ENCODE results near the gene DNASE1L2.

Gene DNASE1L2, protein sequence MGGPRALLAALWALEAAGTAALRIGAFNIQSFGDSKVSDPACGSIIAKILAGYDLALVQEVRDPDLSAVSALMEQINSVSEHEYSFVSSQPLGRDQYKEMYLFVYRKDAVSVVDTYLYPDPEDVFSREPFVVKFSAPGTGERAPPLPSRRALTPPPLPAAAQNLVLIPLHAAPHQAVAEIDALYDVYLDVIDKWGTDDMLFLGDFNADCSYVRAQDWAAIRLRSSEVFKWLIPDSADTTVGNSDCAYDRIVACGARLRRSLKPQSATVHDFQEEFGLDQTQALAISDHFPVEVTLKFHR

DNA sequence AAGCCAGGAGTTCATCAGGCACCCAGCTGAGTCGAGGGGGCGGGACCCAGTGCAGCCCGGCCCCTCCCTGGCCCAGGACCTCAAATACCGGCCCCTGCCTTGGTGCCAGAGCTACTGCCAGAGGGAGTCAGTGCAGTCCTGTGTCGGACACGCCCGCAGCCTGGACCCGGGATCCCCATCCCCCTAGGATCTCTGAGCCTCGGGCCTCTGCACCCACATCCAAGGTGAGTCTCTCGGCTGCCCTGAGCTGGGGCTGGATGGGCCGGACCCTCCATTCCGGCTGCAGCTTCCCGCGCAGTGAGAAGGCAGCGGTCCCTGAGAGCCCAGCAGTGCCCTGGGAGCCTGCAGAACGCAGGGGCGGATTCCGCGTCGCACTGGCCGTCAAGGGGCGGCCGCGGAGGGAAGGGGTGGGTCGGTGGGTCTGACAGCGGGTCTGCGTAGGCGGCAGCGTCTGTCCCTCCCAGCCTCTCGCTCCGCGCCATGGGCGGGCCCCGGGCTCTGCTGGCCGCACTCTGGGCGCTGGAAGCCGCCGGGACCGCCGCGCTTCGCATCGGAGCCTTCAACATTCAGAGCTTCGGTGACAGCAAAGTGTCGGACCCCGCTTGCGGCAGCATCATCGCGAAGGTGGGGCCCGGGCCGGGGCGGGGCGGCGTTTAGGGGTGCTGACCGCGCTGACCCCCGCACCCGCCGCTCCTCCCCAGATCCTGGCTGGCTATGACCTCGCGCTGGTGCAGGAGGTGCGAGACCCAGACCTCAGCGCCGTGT, at the start of gene DNASE1L2:
Gene DNASE1L2 (plus strand): TSS at position 108 of the 765 bp plus-strand sequence. CDS start 373 bp downstream, at position 481.
- no peak for TF ChIP-seq JUND (IDR thresholded peaks at IDR 0.05; ENCODE audit: low read depth)
- in situ Hi-C loops (cut with HindIII; ENCODE audit: low pct_unique_long_range_greater_than_20kb, low sequenced_read_pairs) = no loop called here
- DNase-seq (ENCODE audit: low read depth in 1 of 2, low spot score in 1 of 2) = no peak

DNA sequence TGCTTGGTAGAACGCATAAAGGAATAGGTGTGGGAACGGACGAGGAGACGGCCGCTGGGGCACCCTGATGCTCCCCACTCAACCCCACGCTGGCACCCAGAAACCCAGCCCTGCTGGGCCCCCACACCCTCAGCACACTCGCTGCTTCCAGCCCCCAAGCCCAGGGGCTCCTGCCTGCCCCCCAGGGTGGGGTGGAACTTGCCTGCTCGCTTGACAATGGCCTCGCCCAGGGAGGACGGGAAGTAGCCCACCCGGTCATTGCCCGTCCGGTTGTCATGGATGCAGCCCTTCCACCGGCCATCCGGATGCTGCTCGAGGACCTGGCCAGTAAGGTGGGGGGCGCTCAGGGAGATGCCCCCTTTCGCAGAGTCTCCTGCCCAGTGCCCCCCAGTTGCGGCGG, 49.7 kb upstream of the DNASE1L2 start:
- in situ Hi-C loops (cut with HindIII; ENCODE audit: low pct_unique_long_range_greater_than_20kb, low sequenced_read_pairs) = no loop called here
- no peak for TF ChIP-seq JUND (IDR thresholded peaks at IDR 0.05; ENCODE audit: low read depth)
- DNase-seq (ENCODE audit: low read depth in 1 of 2, low spot score in 1 of 2) = no peak

DNA sequence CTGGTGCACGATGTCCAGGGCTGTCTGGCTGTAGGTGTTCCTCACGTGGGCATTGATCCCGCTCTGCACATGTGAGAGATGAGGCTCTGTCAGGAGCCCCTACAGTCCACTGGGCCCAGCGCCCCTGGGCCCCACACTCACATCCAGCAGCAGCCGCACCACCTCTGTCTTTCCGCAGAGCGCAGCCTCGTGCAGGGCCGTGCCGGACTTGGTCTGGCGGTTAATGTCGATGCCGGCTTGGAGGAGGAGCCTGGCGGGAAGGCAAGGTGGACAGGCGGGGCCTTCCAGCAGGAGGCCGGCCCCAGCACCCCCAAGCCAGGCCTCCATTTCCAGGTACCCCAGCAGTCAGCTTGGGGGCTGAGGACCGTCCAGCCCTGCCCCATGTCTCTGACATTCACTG, 49.0 kb upstream of the DNASE1L2 start:
- no peak for DNase-seq (ENCODE audit: low read depth in 1 of 2, low spot score in 1 of 2)
- TF ChIP-seq JUND (IDR thresholded peaks at IDR 0.05; ENCODE audit: low read depth) = no peak
- in situ Hi-C loops (cut with HindIII; ENCODE audit: low pct_unique_long_range_greater_than_20kb, low sequenced_read_pairs) = no loop called here

DNA sequence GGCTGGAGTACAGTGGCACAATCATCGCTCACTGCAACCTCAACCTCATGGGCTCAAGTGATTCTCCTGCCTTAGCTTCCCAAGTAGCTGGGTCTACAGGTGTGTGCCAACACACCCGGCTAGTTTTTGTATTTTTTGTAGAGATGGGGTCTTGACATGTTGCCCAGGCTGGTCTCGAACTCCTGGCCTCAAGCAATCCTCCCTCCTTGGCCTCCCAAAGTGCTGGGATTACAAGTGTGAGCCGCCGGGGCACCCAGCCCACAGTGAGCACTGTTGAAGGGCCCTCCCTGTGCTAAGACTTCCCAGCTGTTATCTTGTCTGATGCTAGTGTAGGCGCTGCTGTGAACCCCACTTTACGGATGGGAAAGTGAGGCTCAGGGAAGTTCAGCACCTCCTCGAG, 47.8 kb upstream of the DNASE1L2 start:
- no peak for DNase-seq (ENCODE audit: low read depth in 1 of 2, low spot score in 1 of 2)
- in situ Hi-C loops (cut with HindIII; ENCODE audit: low pct_unique_long_range_greater_than_20kb, low sequenced_read_pairs) = no loop called here
- TF ChIP-seq JUND (IDR thresholded peaks at IDR 0.05; ENCODE audit: low read depth) = no peak

DNA sequence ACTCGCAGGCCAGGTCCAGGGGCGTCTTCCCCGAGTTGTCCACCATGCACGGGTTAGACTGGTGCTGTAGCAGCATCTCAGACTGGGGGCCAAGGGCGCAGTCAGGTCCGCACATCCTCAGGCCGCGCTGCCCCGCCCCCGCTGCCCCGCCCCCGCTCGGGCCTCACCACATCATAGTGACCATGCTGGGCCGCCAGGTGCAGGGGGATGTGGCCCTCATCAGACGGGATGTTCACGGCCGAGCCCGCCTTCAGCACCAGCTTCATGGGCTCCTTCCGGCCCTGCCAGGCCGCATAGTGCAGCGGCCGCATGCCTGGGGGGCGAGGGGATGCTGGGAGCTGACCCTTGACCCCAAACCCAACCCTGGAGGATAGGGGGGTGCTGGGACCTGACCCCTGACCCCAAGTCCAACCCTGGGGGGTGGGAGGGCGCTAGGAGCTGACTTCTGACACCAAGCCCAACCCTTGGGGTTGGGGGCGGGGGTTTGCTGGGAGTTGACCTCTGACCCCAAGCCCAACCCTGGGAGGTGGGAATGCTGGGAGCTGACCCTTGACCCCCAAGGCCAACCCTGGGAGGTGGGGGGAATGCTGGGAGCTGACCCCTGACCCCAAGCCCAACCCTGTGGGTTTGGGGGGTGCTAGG, 46.9 kb upstream of the DNASE1L2 start:
- DNase-seq (ENCODE audit: low read depth in 1 of 2, low spot score in 1 of 2) = no peak
- in situ Hi-C loops (cut with HindIII; ENCODE audit: low pct_unique_long_range_greater_than_20kb, low sequenced_read_pairs) = no loop called here
- TF ChIP-seq JUND (IDR thresholded peaks at IDR 0.05; ENCODE audit: low read depth) = no peak

DNA sequence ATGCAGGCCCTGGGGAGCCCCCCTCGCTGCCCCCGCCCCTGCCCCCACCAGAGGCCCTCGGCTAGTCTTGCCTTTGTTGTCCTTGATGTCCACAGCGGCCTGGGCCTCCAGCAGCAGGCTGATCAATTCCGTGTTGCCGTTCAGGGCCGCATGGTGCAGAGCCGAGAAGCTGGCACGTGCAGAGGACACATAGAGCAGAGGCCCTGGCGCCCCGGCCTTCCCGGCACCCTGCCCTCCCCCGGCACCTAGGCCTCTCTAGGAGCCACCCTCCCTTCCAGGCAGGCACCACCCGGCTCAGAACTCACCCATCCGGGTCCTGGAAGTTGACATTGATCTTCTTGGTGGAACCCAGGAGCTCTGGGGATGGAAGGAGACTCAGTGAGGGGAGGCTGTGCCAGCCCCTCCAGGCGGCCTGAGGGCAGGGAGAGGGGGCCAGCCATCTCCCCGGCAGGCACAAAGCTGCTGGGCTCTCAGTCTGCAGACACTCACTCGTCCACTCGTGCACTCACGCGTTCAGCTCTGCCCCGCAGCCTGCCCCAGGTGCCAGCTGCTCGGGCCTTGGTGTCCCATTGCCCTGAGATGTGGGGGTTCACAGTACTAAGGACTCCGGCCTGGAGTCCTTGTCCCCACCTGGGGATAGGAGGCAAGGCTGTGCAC, 46.1 kb upstream of the DNASE1L2 start:
- in situ Hi-C loops (cut with HindIII; ENCODE audit: low pct_unique_long_range_greater_than_20kb, low sequenced_read_pairs) = no loop called here
- no peak for TF ChIP-seq JUND (IDR thresholded peaks at IDR 0.05; ENCODE audit: low read depth)
- DNase-seq (ENCODE audit: low read depth in 1 of 2, low spot score in 1 of 2) = no peak

DNA sequence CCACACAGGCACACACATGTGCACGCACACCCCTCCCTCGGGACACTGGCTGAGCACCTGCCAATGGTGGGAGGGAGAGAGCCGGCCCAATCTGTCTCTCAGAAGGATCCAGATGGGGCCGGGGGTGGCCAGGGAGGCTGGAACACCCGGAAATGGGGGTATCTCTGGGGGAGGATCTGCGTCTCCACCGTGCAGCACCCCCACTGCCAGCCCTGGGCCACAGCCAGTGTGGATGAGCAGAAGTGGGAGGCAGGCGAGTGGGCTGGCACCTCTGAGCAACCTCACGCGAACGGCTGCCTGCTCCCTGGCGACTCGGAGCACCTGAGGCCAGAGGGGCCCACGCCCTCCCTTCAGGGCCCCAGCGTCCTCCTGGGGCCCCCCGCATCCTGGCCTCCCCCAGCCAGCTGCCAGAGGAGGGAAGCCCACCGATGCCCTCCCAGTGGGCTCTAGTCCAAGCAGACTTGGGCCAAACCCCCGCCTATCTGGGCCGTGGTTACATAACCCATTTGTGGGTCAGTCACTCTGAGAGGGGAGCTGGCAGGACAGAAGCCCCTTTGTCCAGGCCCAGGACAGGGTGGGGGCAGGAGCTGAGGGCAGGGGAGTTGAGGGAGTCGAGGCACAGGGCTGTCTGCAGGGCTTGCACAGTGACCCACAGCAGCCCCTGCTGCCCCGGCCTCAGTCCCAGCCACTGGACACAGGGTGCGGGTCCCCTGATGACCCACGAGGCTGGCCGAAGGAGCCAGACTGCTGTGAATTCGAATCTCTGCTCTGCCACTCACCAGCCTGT, 45.4 kb upstream of the DNASE1L2 start:
- in situ Hi-C loops (cut with HindIII; ENCODE audit: low pct_unique_long_range_greater_than_20kb, low sequenced_read_pairs) = no loop called here
- TF ChIP-seq JUND (IDR thresholded peaks at IDR 0.05; ENCODE audit: low read depth) = no peak
- DNase-seq (ENCODE audit: low read depth in 1 of 2, low spot score in 1 of 2) = no peak

DNA sequence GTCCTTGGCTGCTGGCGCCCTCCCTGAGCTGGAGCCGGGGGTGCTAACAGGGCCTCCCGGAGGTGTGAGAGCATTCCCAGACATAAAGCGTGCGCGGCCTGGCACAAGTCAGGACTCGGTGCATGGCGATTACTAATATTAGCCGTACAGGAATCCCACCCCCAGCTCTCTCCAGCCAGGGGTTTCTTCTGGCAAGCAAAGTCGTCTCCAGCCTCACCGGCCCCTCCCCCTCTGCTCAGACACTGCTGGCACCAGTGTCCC, 44.9 kb upstream of the DNASE1L2 start:
- in situ Hi-C loops (cut with HindIII; ENCODE audit: low pct_unique_long_range_greater_than_20kb, low sequenced_read_pairs) = no loop called here
- no peak for TF ChIP-seq JUND (IDR thresholded peaks at IDR 0.05; ENCODE audit: low read depth)
- no peak for DNase-seq (ENCODE audit: low read depth in 1 of 2, low spot score in 1 of 2)

DNA sequence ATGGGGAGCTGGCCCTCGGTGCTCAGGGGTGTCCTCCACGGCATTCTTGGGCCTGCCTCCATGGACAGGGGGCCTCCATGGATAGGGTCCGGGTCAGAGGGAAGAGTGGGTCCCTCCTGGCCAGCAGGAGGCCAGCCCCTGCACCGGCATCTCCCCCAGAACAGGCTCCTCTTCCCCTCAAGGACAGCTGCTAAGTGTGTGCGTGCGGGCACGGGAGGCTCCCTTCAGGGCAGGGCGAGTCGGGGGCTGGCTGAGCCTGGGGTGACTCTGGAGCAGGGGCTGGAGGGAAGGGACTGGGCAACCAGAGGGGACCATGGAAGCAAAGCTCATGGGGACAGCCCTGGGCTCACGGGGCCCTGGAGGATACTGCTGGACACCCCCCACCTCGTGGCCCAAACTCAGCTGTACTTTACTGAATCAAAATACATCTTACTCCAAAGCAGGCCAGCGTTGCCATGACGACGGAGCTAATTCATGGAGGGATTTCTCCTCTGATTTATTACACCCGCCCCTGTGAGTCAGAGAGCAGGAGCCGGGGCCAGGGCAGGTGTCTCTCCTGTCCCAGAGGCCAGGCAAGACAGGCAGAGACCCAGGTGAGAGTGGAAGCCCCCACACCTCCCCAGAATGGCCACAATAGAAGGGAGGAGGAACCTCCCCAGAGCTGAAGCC, 41.9 kb upstream of the DNASE1L2 start:
- no peak for DNase-seq (ENCODE audit: low read depth in 1 of 2, low spot score in 1 of 2)
- in situ Hi-C loops (cut with HindIII; ENCODE audit: low pct_unique_long_range_greater_than_20kb, low sequenced_read_pairs) = no loop called here
- TF ChIP-seq JUND (IDR thresholded peaks at IDR 0.05; ENCODE audit: low read depth) = no peak

DNA sequence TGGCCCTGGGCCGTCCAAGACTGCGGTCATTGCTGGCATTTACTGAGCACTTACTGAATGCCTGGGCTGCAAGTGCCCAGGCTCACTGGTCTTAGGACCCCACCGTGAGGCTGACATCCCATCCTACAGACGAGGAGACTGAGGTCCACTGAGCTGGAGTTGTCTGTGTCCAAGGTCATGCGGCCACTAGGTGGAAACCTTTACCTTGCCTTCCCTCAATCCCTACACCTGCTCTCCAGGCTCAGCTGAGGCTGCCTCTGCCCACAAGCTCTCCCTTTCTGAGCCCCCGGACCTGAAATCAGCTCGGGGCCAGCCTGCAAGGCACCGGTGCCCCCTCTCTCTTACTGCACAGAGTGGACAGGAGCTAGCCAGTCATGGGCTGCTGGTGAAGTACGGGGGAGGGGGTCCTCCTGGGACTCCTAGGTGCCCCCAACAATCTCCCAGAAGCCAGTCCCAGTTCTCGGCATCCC, 41.4 kb upstream of the DNASE1L2 start:
- in situ Hi-C loops (cut with HindIII; ENCODE audit: low pct_unique_long_range_greater_than_20kb, low sequenced_read_pairs) = no loop called here
- no peak for TF ChIP-seq JUND (IDR thresholded peaks at IDR 0.05; ENCODE audit: low read depth)
- peak; percentile 85 to 93 for DNase-seq (ENCODE audit: low read depth in 1 of 2, low spot score in 1 of 2)

DNA sequence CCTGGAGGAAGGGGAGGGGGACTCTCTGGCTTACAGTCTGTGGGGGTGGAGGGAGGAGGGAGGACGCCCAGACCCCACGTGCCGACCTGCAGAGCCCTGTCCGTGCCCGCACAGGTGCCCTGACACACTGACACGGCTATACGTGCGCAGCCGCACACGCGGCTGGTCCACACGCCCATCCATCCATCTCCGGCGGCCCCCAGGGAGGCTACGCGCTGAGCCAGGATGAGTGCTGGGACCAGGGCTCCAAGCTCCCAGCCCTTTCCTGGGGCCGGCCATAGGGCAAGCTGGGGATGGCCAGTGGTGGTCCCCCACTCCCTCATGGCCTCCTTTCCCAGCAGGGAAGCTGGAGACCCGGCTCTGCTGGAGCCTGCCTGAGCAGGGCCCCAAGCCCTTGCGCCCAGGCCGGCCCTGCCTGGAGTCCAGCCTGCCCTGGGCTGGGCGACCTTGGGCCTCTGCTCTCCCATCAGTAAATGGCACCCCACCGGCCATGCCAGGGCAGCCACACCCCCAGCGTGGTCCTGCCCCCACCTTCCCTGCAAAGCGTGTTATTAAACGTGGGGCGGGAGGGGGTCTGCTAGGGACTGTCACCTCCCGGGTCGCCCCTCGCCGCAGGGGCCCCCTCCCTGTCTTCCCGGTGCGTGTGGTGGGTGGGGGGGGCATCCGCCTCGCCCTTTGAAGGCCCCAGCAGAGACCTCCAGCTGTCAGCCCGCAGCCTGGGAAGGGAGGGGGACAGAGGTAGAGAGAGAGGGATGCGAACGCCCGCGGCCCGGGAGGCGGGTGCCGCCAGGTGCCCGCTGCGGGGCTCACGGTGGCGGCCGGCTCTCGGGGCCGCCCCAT, 40.7 kb upstream of the DNASE1L2 start:
- TF ChIP-seq JUND (IDR thresholded peaks at IDR 0.05; ENCODE audit: low read depth) = no peak
- in situ Hi-C loops (cut with HindIII; ENCODE audit: low pct_unique_long_range_greater_than_20kb, low sequenced_read_pairs) = no loop called here
- no peak for DNase-seq (ENCODE audit: low read depth in 1 of 2, low spot score in 1 of 2)

Measured in T47D (cell line).